RWPE1 (cell line): ENCODE results near the gene ARID3B.

Experiments
- CTCF ChIA-PET: fragments of 350-600 bp; sonication (Branson Sonifier 250); formaldehyde crosslinking; extraction: SDS; loops from one replicate; lab custom pipeline; 2021; lab: Yijun Ruan, JAX
- POLR2A ChIA-PET: fragments of 400-600 bp; formaldehyde crosslinking; extraction: SDS; loops from one replicate; lab custom pipeline; 2020; ENCODE audit warnings: antibody characterized with exemption; ENCODE audit not compliant: low non-redundant PET; lab: Yijun Ruan, JAX
- DNase-seq: peaks from one replicate; pipeline ENCODE4 v3.0.0; 2012; ENCODE audit warnings: low spot score
- H3K27ac ChIP-seq: fragments of 450-650 bp; 2 replicates; pipeline ENCODE4 v1.5.1; 2017
- TF ChIP-seq, protein P1 (sequence below): fragments of 450-650 bp; conservative IDR thresholded peaks from 2 replicates; pipeline ENCODE4 v1.5.1; 2017; ENCODE audit warnings: low read depth, mild to moderate bottlenecking

Gene ARID3B

DNA sequence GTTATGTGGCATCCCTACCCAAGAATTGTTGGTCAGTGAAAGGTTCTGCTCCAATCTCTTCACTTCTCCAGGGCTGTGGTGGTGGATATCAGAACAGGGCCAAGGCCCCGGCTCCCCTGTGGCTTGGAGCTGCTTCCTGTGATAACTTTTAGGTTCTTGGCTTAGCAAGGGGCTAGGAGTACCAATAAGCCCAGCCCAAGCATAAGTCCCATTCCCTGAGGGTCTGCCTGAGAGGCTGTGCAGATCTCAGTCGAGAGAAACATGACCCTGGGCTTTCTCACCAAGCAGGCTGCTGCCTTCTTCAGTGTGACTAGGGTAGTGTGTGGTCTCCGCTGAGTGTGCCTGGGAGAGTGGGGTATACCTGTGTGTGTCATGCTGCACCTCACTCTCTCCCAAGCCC, 81.7 kb downstream of the ARID3B start:
- H3K27ac ChIP-seq: 0 out of 2 replicates have a peak overlapping the region, but pooled peaks have one; percentile 61
- DNase-seq: no peak
- CTCF ChIA-PET: interaction anchor here (2.8 kb wide), 1 partner anchor 9 kb away, joined by 29 read pairs; no protein-coding TSS in a partner anchor
- POLR2A ChIA-PET: no interaction called here
- TF ChIP-seq, protein P1, sequence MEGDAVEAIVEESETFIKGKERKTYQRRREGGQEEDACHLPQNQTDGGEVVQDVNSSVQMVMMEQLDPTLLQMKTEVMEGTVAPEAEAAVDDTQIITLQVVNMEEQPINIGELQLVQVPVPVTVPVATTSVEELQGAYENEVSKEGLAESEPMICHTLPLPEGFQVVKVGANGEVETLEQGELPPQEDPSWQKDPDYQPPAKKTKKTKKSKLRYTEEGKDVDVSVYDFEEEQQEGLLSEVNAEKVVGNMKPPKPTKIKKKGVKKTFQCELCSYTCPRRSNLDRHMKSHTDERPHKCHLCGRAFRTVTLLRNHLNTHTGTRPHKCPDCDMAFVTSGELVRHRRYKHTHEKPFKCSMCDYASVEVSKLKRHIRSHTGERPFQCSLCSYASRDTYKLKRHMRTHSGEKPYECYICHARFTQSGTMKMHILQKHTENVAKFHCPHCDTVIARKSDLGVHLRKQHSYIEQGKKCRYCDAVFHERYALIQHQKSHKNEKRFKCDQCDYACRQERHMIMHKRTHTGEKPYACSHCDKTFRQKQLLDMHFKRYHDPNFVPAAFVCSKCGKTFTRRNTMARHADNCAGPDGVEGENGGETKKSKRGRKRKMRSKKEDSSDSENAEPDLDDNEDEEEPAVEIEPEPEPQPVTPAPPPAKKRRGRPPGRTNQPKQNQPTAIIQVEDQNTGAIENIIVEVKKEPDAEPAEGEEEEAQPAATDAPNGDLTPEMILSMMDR: no peak

DNA sequence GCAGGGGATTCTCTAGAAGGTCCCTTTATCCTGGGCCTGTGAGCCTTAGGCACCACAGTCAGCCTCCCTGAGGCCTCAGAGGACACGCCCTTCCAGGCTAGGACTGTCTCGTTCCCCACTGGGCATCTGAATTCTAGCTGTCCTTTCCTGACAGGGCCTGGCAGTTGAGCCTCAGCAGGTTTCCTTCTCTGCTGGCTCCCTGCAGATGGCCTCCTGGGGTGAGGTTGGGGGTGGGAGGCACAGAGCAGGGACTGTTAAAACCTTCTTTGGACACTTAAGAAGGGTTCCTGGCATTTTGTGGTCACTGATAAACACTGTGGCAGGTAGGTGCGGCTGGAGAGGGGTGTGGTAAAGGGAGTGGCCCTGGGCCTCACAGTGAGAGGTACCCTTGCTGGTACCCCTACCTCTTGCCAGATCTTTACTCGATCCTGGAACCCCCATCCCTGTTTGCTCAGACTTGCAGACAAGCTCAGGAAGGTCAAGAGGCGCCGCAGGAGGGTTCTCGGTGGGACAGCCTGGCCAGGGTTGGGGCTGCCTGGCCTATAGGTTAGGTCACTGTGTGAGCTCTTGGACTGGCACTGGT, 83.1 kb downstream of the ARID3B start:
- no peak for DNase-seq
- H3K27ac ChIP-seq: peak overlapping the region; percentile 45
- TF ChIP-seq, protein P1: no peak
- ChIA-PET POLR2A (no interaction called here), CTCF (interaction anchor here (0.6 kb wide), 2 partner anchors 157 to 207 kb away, joined by 3 read pairs; no protein-coding TSS in a partner anchor)

DNA sequence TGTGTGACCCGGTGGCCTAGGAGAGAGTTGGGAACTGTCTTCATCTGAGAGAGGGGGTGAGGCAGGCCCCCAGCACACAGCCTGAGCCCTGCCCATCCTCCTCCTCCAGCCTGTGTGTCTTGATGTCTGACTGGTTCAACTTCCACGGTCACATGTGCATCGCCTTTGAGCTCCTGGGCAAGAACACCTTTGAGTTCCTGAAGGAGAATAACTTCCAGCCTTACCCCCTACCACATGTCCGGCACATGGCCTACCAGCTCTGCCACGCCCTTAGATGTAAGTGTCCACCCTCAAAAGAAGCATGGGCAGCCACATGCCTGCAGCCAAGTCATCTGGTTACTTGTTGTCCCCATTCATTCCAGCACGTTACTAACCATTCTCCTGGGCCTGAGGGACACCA, 84.7 kb downstream of the ARID3B start:
- ChIA-PET CTCF (interaction anchor here (0.6 kb wide), 1 partner anchor 325 kb away, joined by 3 read pairs; no protein-coding TSS in a partner anchor), POLR2A (no interaction called here)
- DNase-seq: no peak
- H3K27ac ChIP-seq: peak overlapping the region; percentile 45
- TF ChIP-seq, protein P1: no peak

DNA sequence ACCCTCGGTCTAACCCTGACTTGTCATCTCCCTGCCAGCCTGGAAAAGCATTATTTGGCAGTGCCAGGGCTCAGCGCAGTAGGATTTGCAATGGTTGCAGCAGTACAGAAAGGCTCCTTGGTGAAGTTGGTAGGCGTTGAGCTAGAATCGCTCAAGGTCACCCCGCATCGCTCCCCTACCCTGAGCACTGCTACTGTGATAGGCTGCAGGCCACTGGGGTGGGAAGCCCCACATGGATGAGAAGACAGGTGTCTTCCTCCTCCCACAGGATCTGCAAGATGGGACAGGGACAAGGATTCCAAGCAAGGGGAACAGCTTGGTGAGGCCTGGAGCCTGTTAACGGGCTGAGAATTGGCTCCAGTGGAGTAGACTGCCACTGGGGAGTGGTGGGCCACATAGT, 85.3 kb downstream of the ARID3B start:
- TF ChIP-seq, protein P1: no peak
- peak overlapping the region; percentile 45 for H3K27ac ChIP-seq
- DNase-seq: no peak
- POLR2A ChIA-PET: no interaction called here
- CTCF ChIA-PET: interaction anchor here (0.6 kb wide), 1 partner anchor 324 kb away, joined by 3 read pairs; no protein-coding TSS in a partner anchor

DNA sequence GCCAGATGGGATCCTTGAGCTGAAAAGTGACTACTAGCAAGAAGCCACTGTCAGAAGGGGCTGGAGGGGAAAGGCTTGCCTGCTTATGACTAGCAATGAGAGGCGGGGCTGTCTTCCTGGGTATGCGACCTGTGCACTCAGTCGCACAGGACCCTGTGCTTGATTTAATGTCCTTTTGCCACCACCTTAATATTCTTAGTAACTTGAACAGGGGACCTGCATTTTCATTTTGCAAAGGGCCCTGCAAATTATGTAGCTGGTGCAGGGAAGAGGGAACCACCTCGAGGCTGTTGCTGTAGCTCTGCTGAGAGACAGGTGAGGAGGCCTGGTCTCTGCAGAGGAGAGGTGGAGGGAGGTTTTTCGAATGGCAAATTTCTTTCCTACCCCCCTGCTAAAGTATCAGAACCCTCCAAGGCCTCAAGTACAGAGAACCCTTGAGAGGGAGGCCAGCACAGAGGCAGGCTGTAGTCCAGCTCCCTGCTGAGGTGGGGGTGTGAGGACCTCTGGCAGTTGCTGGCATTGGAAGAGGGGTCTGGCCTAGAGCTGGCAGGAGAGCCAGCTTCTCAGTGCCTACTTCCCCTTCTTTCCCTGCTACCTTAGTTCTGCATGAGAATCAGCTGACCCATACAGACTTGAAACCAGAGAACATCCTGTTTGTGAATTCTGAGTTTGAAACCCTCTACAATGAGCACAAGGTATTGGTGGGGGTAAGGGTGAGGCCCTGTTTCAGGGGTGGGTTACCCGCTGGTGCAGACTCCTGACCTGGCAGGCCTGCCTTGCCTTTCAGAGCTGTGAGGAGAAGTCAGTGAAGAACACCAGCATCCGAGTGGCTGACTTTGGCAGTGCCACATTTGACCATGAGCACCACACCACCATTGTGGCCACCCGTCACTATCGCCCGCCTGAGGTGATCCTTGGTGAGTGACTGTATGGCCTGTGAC, 86.0 kb downstream of the ARID3B start:
- ChIA-PET POLR2A (no interaction called here), CTCF (interaction anchor here (0.7 kb wide), 1 partner anchor 144 kb away, joined by 4 read pairs; no protein-coding TSS in a partner anchor)
- no peak for DNase-seq
- TF ChIP-seq, protein P1: no peak
- peak overlapping the region; percentile 45 for H3K27ac ChIP-seq

DNA sequence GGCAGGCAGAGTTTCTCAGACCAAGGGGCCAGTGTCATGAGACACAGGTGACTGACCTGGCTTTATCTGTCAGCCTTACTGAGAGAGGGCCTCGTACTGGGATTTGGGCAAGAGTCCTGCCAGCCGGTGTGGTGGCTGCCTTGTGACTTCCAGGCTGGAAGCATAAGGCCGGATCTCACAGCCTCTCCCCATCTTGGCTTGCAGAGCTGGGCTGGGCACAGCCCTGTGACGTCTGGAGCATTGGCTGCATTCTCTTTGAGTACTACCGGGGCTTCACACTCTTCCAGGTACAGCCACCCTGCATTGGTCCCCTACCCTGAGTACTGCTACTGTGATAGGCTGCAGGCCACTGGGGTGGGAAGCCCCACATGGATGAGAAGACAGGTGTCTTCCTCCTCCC, 86.7 kb downstream of the ARID3B start:
- TF ChIP-seq, protein P1: no peak
- POLR2A ChIA-PET: no interaction called here
- DNase-seq: no peak
- CTCF ChIA-PET: interaction anchor here (0.8 kb wide), 1 partner anchor 105 kb away, joined by 5 read pairs; no protein-coding TSS in a partner anchor
- H3K27ac ChIP-seq: peak overlapping the region; percentile 45
